Vagina (tissue), 2 donors: ENCODE results near the gene PI16.
"Not testable (repeated sequence)": the region's sequence is repeated elsewhere in the genome, so short reads cannot be mapped to it uniquely, and the experiment has no call there.

Experiments
- POLR2AphosphoS5 ChIP-seq, 2 donors: sonication (generic); formaldehyde crosslinking; IDR thresholded peaks; one replicate each; pipeline ENCODE4 v1.9.0; 2017; ENCODE audit warnings: antibody characterized with exemption in 2 of 2, mild to moderate bottlenecking in 2 of 2, low read depth in 1 of 2; ENCODE audit not compliant: insufficient read depth in 1 of 2
- TF ChIP-seq, protein P1 (sequence below), 3 experiments: fragments of 450-650 bp in 2 of 3; fragments of 200-600 bp in 1 of 3; sonication (generic) in 1 of 3; IDR thresholded peaks; one replicate each; pipeline ENCODE4 v1.5.1; 2017 to 2019; ENCODE audit warnings: antibody characterized with exemption in 3 of 3, mild to moderate bottlenecking in 2 of 3, moderate library complexity in 2 of 3

DNA sequence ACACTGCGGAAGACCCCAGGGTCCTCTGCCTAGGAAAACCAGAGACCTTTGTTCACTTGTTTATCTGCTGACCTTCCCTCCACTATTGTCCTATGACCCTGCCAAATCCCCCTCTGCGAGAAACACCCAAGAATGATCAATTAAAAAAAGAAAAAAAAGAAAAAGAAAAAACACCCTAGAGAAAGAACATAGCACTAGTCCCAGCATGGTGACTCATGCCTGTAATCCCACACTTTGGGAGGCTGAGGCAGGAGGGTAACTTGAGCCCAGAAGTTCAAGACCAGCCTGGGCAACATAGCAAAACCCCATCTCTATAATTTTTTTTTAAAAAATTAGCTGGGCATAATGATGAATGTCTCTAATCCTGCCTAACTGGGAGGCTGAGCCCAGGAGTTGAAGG is 12.2 kb upstream of the PI16 start:
- TF ChIP-seq, protein P1, sequence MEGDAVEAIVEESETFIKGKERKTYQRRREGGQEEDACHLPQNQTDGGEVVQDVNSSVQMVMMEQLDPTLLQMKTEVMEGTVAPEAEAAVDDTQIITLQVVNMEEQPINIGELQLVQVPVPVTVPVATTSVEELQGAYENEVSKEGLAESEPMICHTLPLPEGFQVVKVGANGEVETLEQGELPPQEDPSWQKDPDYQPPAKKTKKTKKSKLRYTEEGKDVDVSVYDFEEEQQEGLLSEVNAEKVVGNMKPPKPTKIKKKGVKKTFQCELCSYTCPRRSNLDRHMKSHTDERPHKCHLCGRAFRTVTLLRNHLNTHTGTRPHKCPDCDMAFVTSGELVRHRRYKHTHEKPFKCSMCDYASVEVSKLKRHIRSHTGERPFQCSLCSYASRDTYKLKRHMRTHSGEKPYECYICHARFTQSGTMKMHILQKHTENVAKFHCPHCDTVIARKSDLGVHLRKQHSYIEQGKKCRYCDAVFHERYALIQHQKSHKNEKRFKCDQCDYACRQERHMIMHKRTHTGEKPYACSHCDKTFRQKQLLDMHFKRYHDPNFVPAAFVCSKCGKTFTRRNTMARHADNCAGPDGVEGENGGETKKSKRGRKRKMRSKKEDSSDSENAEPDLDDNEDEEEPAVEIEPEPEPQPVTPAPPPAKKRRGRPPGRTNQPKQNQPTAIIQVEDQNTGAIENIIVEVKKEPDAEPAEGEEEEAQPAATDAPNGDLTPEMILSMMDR (IDR thresholded peaks at IDR 0.05), result not testable (repeated sequence)
- not testable (repeated sequence) for TF ChIP-seq POLR2AphosphoS5 (IDR thresholded peaks at IDR 0.05; ENCODE audit: insufficient read depth in 1 of 2, low read depth in 1 of 2)
